Activated CD4-positive, alpha-beta T cell treated with anti-CD3 and anti-CD28 coated beads, Interleukin-10, Interleukin-2, amounts not matched to agents 100 ng/mL and 50 ng/mL, durations not matched to agents 16 hours and 8 hours (primary cell): ENCODE data around the gene MRPS2.
A peak's percentile ranks its signal among the peaks of the same experiment; 100 is the strongest.
"Not testable (repeated sequence)": the region's sequence is repeated elsewhere in the genome, so short reads cannot be mapped to it uniquely, and the experiment has no call there.

Source experiments
- DNase-seq: peaks from one replicate; pipeline ENCODE4 v3.0.0-alpha.2; 2020

Gene MRPS2

GRCh38 chr9:135516132-135516860 is 15.8 kb downstream of the MRPS2 start:
- peak; percentile 49 for DNase-seq

- no peak for DNase-seq
Measured at GRCh38 chr9:135517407-135517822, 16.9 kb downstream of the MRPS2 start.

- no peak for DNase-seq
Measured at GRCh38 chr9:135519179-135519971, 18.9 kb downstream of the MRPS2 start.

GRCh38 chr9:135520916-135521607 is 20.6 kb downstream of the MRPS2 start, which contains the start of gene LCN1:
Gene LCN1 (plus strand): TSS chr9:135521440. CDS start chr9:135521498, 58 bp downstream.
- no peak for DNase-seq

- DNase-seq: no peak
Measured at GRCh38 chr9:135521608-135522095, 21.2 kb downstream of the MRPS2 start.

- DNase-seq: no peak
Measured at GRCh38 chr9:135522137-135522877, 21.8 kb downstream of the MRPS2 start.

GRCh38 chr9:135522931-135523330 is 22.4 kb downstream of the MRPS2 start:
- DNase-seq: no peak

- no peak for DNase-seq
Measured at GRCh38 chr9:135523521-135524129, 23.1 kb downstream of the MRPS2 start.

- DNase-seq: no peak
Measured at GRCh38 chr9:135524130-135524861, 23.8 kb downstream of the MRPS2 start.

GRCh38 chr9:135525241-135526088 is 25.0 kb downstream of the MRPS2 start:
- no peak for DNase-seq

- no peak for DNase-seq
Measured at GRCh38 chr9:135526089-135526729, 25.7 kb downstream of the MRPS2 start.

- DNase-seq: no peak
Measured at GRCh38 chr9:135526730-135527571, 26.5 kb downstream of the MRPS2 start.

- DNase-seq: not testable (repeated sequence)
Measured at GRCh38 chr9:135528842-135529435, 28.5 kb downstream of the MRPS2 start.

GRCh38 chr9:135530146-135530545 is 29.7 kb downstream of the MRPS2 start:
- no peak for DNase-seq

- no peak for DNase-seq
Measured at GRCh38 chr9:135531096-135531495, 30.6 kb downstream of the MRPS2 start.

GRCh38 chr9:135533113-135533512 is 32.6 kb downstream of the MRPS2 start:
- no peak for DNase-seq

GRCh38 chr9:135533674-135534073 is 33.2 kb downstream of the MRPS2 start:
- no peak for DNase-seq

- peak; percentile 22 for DNase-seq
Measured at GRCh38 chr9:135534192-135534711, 33.8 kb downstream of the MRPS2 start.
